AG10803 (cell line): ENCODE data around the gene HS2ST1.

ENCODE experiments used
- DNase-seq: peaks from one replicate; pipeline ENCODE4 v3.0.0; 2010; ENCODE audit warnings: low read depth
- H3K4me3 ChIP-seq: 2 replicates; pipeline ENCODE4 v1.5.1; 2011; ENCODE audit warnings: mild to moderate bottlenecking, low read length, control low read depth
- TF ChIP-seq, protein P1 (sequence below): conservative IDR thresholded peaks from 2 replicates; pipeline ENCODE4 v1.5.1; 2011; ENCODE audit warnings: mild to moderate bottlenecking, low read length, control low read depth, inconsistent platforms

The HS2ST1 gene

DNA sequence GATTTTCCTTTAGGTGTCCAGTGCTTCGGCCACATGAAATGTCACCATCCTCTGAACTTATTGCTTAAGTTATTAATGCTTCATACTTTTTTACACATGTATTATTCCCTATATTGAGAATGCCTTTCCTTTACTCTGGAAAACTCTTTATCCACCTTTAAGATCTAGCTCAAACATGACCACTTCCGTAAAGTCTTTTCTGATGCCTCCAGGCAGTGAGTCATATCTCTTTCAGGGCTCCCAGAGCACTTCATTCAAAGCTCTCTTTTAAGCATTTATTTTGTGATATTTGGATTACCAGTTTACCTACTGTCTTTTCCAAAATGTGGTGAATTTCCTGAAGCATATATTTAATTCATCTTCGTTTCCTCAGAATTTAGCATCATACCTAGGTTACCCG lies 178.9 kb downstream of the HS2ST1 start:
- no peak for DNase-seq
- TF ChIP-seq, protein P1, sequence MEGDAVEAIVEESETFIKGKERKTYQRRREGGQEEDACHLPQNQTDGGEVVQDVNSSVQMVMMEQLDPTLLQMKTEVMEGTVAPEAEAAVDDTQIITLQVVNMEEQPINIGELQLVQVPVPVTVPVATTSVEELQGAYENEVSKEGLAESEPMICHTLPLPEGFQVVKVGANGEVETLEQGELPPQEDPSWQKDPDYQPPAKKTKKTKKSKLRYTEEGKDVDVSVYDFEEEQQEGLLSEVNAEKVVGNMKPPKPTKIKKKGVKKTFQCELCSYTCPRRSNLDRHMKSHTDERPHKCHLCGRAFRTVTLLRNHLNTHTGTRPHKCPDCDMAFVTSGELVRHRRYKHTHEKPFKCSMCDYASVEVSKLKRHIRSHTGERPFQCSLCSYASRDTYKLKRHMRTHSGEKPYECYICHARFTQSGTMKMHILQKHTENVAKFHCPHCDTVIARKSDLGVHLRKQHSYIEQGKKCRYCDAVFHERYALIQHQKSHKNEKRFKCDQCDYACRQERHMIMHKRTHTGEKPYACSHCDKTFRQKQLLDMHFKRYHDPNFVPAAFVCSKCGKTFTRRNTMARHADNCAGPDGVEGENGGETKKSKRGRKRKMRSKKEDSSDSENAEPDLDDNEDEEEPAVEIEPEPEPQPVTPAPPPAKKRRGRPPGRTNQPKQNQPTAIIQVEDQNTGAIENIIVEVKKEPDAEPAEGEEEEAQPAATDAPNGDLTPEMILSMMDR: no peak

DNA sequence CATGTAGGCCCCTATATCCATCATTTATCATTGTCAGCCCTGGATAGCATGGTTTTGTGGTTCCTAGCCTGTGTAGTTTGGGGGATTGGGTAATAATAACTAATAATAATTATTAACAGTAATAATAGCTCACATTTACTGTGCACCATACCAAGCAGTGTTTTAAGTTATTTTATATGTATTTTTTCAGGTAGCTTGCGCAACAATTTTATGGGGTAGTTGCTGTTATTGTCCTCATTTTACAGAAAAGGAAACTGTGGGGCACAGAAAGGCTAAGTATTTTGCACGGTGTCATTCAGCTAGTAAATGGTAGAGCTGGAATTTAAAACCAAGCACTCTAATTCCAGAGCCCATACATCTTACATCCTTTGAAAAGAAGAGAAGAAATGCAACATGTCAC lies 179.8 kb downstream of the HS2ST1 start:
- TF ChIP-seq, protein P1: no peak

More for the DNA sequence above, 178.9 kb downstream of the HS2ST1 start:
- H3K4me3 ChIP-seq: no peak overlapping the region

DNA sequence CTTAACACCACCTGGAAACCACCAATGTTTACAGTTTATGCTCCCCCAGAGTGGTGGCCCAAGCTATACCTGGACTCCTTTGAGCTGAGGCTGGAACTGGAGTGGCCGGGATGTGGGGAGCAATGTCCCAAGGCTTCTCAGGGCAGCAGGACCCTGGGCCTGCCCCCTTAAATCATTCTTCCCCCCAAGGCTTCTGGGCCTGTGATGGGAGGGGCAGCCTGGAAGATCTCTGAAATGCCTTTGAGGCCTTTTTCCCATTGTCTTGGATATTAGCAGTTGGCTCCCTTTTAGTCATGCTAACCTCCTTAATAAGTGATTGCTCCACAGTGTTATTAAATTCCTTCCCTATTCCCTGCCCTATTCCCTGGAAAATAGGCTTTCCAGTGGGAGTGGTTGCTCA lies 185.8 kb downstream of the HS2ST1 start:
- TF ChIP-seq, protein P1: no peak
- no peak overlapping the region for H3K4me3 ChIP-seq
- no peak for DNase-seq

More for the DNA sequence above, 179.8 kb downstream of the HS2ST1 start:
- no peak overlapping the region for H3K4me3 ChIP-seq
- DNase-seq: no peak

DNA sequence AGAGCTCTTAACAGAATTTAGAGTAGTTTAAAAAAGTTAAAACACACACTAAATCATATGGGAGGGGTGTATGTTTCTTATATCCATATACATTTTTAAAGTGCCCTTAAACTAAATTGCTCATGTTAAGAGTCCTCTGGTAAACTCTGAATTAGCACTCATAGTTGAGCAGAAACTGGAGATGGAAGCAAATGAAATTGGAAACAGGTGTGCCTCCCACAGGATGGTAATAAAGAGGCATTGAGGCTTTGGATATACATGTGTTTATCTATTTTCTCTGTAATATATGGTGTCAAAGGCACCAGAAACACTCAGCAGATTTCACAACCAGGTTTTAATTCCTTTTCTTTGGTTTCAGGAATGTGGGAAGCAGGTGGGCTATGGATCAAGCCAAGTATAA lies 188.6 kb downstream of the HS2ST1 start:
- no peak overlapping the region for H3K4me3 ChIP-seq
- peak; percentile 10 for DNase-seq
- TF ChIP-seq, protein P1: no peak

DNA sequence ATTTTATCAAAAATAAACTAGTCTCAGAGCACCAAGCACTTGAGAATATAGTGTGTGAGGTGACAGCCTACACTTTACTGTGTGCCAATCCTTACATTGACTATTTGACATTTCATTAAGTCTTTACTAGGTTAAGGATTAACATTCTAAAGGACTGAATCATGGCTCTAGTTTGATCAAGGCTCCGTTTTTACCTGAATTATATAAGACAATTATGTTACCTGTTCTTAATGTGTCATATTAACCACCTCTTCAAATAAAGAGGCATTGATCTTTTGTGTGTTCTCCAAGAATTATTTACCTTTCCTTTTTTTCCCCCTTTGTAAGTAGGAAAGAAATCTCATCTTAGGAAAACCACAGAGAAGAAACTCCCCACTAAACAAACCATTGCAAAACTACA lies 189.7 kb downstream of the HS2ST1 start:
- no peak for DNase-seq
- no peak overlapping the region for H3K4me3 ChIP-seq
- TF ChIP-seq, protein P1: no peak

DNA sequence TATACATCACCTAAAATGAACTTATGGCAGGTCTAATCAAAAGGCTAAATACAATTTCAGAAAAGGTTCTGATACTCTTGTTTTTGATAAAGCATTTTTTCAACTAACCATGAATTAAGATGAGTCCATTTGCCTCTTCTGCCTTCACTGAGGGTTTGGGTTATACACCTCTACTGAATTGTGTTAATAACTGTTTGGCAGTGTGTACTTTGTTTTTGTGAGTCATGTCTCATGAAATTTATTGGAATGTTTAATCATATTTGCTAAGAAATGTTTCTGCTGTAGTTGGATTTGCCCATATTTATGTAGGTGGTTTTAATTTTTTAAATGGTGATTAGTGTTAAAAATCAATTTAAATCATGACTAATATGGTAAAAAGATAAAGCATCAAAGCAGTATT lies 190.5 kb downstream of the HS2ST1 start:
- TF ChIP-seq, protein P1: no peak
- DNase-seq: peak; percentile 8
- H3K4me3 ChIP-seq: no peak overlapping the region

DNA sequence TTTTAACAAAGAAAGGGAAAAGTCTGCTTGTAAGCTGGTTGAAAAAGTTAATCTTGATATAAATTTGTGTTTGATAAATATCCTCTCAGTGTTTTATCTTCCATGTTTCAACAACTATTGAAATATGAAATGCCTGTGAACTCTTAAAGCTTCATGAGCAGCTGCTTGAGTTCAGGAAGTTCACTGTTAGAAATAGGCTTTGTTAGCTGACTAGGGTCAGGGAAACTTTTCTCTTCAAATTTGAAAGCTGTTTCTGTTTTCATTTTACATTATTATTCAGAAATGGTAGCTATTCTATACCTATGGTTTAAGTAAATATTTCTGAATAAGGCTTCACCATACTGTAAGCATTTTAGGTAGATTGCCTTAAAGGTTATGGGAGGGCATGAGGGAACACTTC lies 191.7 kb downstream of the HS2ST1 start:
- DNase-seq: no peak
- H3K4me3 ChIP-seq: no peak overlapping the region
- TF ChIP-seq, protein P1: no peak
